SU-DHL-6 (cell line): ENCODE results near the gene PRKCE.

Experiments
- H2AFZ ChIP-seq: fragments of 200-600 bp; sonication (generic); 2 replicates; pipeline ENCODE4 v1.6.1; 2014; ENCODE audit warnings: low read depth, mild to moderate bottlenecking, moderate library complexity, mixed read lengths, antibody characterized with exemption, low read length; ENCODE audit not compliant: severe bottlenecking
- H3F3A ChIP-seq: fragments of 200-600 bp; shearing (Covaris generic); 2 replicates; pipeline ENCODE4 v1.6.0; 2016; ENCODE audit warnings: antibody characterized with exemption, mild to moderate bottlenecking; ENCODE audit not compliant: insufficient read depth
- H3K27ac ChIP-seq: fragments of 200-600 bp; sonication (generic); 2 replicates; pipeline ENCODE4 v1.5.1; 2016; ENCODE audit warnings: low read depth, mild to moderate bottlenecking, low read length, moderate library complexity, mixed read lengths
- H3K27me3 ChIP-seq: fragments of 200-600 bp; sonication (generic), shearing (Covaris generic); 2 replicates; pipeline ENCODE4 v1.6.0; 2014; ENCODE audit warnings: mild to moderate bottlenecking, low read length
- H3K36me3 ChIP-seq: fragments of 200-600 bp; sonication (generic); 2 replicates; pipeline ENCODE4 v1.6.1; 2014; ENCODE audit warnings: mild to moderate bottlenecking, low read length, mixed read lengths
- H3K4me2 ChIP-seq: fragments of 300-600, 200-600 bp; shearing (Covaris generic), sonication (generic); 2 replicates; pipeline ENCODE4 v1.6.0; 2014; ENCODE audit warnings: low read length, low read depth, mild to moderate bottlenecking; ENCODE audit not compliant: poor library complexity, severe bottlenecking
- H3K4me3 ChIP-seq: fragments of 200-600 bp; sonication (generic); 2 replicates; pipeline ENCODE4 v1.5.1; 2014; ENCODE audit warnings: antibody characterized with exemption, low read length, mild to moderate bottlenecking, mixed read lengths; ENCODE audit not compliant: insufficient read depth, poor library complexity, severe bottlenecking
- H3K79me2 ChIP-seq: fragments of 200-600 bp; sonication (generic); 2 replicates; pipeline ENCODE4 v1.6.1; 2014; ENCODE audit warnings: mild to moderate bottlenecking, low read length, moderate library complexity; ENCODE audit not compliant: insufficient read depth
- H3K9ac ChIP-seq: fragments of 200-600 bp; sonication (generic); 2 replicates; pipeline ENCODE4 v1.7.0; 2014; ENCODE audit warnings: mild to moderate bottlenecking, low read length
- H3K9me2 ChIP-seq: fragments of 200-600 bp; sonication (generic); replicated peaks from 2 replicates; pipeline ENCODE4 v1.6.1; 2014; ENCODE audit warnings: low read length; ENCODE audit not compliant: insufficient read depth
- H3K9me3 ChIP-seq: fragments of 200-600 bp; sonication (generic); 2 replicates; pipeline ENCODE4 v1.6.1; 2014; ENCODE audit warnings: low read length, mixed read lengths; ENCODE audit not compliant: insufficient read depth
- H4K20me1 ChIP-seq: fragments of 200-600 bp; sonication (generic); 2 replicates; pipeline ENCODE4 v1.6.1; 2014; ENCODE audit warnings: low read depth, mild to moderate bottlenecking, antibody characterized with exemption, low read length, moderate library complexity, mixed read lengths
- EZH2phosphoT487 ChIP-seq: fragments of 200-600 bp; sonication (generic), shearing (Covaris generic); conservative IDR thresholded peaks from 2 replicates; pipeline ENCODE4 v1.6.1; 2018; ENCODE audit warnings: mild to moderate bottlenecking, antibody characterized with exemption, low read length, moderate library complexity, mixed read lengths
- TF ChIP-seq, protein P1 (sequence below): fragments of 200-600 bp; sonication (generic); IDR thresholded peaks from one replicate; pipeline ENCODE4 v1.5.1; 2017; ENCODE audit warnings: antibody characterized with exemption, mild to moderate bottlenecking, low read length, moderate library complexity; ENCODE audit not compliant: insufficient read depth, poor library complexity, severe bottlenecking

The PRKCE gene

DNA sequence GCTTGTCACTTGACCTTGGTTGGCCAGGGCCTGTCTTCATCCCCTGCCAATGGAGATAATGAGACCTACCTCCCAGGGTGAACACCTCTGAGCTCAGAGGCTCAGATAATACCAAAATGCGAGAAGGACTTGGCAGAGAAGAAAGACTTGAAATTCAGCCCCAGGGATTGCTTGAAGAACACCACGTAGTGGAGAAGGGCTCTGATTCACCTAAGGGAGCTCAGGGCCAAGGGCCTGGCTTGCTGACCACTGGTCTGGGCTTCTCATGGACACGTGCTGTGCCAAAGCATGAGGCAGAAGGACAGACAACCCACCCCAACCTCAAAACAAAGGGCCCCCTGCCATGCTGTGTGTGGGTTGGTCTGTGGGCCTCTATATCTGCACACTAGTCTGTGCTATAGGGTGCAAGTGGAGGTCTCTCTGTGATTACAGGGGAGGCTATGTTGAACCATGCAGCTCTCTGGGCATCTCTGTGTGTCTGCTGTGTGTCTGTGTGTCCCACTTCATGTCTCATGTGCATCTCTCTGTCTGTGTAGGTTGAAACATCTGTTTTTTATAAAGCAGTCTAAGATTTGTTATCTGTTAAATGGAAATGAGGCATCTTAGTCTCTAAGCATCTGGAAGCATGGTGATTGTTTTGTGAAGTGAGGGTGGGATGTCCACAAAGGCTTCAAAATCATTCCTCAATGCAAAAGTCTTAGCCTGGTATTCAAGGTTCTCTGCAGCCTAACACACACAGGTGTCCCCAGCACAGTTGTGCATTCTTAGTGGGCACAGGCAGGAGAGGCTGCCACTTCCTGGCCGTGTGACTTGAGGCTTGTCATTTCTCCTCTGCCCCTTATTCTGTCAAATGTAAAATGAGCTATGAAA, 584.8 kb downstream of the PRKCE start:
- H3K9ac ChIP-seq: no peak overlapping the region
- TF ChIP-seq, protein P1, sequence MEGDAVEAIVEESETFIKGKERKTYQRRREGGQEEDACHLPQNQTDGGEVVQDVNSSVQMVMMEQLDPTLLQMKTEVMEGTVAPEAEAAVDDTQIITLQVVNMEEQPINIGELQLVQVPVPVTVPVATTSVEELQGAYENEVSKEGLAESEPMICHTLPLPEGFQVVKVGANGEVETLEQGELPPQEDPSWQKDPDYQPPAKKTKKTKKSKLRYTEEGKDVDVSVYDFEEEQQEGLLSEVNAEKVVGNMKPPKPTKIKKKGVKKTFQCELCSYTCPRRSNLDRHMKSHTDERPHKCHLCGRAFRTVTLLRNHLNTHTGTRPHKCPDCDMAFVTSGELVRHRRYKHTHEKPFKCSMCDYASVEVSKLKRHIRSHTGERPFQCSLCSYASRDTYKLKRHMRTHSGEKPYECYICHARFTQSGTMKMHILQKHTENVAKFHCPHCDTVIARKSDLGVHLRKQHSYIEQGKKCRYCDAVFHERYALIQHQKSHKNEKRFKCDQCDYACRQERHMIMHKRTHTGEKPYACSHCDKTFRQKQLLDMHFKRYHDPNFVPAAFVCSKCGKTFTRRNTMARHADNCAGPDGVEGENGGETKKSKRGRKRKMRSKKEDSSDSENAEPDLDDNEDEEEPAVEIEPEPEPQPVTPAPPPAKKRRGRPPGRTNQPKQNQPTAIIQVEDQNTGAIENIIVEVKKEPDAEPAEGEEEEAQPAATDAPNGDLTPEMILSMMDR: no peak
- TF ChIP-seq EZH2phosphoT487: no peak
- H3K4me3 ChIP-seq: no peak overlapping the region
- no peaks in the 10 kb centered on the region for H3K27me3 ChIP-seq
- H3K9me3 ChIP-seq: no peaks in the 10 kb centered on the region
- no peaks in the 10 kb centered on the region for H3F3A ChIP-seq
- no peak overlapping the region for H3K27ac ChIP-seq
- no peaks in the 10 kb centered on the region for H3K79me2 ChIP-seq
- no peaks in the 10 kb centered on the region for H4K20me1 ChIP-seq
- H3K36me3 ChIP-seq: no peaks in the 10 kb centered on the region
- H3K4me2 ChIP-seq: no peak overlapping the region
- H3K9me2 ChIP-seq: no peaks in the 10 kb centered on the region
- no peak overlapping the region for H2AFZ ChIP-seq

DNA sequence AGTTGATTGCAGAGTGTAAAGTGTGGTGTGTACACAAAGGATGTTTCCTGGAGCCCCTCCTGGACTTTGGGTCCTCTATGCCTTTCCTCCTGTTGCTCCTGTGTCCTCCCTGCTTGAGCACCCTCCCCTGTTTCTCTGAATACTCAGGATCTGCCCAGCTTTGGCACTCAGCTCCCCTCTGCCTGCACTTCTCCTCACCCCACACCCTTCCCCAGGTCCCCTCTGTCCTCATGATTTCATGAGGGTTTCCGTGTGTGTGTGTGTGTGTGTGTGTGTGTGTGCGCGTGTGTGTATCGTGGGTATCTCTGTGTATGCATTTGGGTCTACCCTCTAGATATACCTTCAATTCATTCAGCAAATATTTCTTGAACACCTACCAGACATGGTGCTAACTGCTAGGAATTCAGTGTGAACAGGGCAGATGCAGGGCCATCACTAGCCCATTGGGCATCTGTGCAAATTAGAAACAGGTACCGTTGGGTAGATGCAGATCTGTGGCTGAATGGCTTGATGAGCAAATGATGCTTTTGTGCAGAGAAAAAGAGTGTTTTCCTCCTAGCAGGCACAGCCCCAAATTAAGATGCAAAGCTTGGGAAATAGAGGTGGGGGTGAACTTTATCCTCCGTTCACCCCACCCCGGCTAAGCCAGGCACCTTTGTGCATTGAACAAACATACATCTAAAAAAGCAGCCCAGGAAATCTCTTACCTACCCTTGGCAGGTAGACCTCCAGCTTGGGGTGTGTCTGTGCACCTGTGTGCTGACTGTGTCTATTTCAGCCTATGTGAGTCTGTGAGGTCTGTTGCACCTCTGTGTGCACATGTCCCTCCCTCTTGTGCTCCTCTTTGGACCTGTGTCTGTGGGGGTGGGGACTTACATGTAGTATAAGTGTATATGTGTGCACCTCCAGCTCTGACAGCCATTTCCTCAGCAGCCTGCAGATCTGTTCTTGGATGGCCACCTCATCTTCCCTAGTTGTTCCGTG, 585.7 kb downstream of the PRKCE start:
- Histone ChIP-seq H3K9me2 (no peaks in the 10 kb centered on the region), H3K79me2 (no peaks in the 10 kb centered on the region), H4K20me1 (no peaks in the 10 kb centered on the region), H3K27me3 (no peaks in the 10 kb centered on the region), H2AFZ (no peak overlapping the region), H3F3A (no peaks in the 10 kb centered on the region), H3K9me3 (no peaks in the 10 kb centered on the region), H3K4me2 (no peak overlapping the region), H3K27ac (no peak overlapping the region), H3K36me3 (no peaks in the 10 kb centered on the region), H3K4me3 (no peak overlapping the region), H3K9ac (no peak overlapping the region)
- TF ChIP-seq, protein P1: no peak
- no peak for TF ChIP-seq EZH2phosphoT487
